ENCODE measurements around the gene ARVCF.

The ARVCF gene

DNA sequence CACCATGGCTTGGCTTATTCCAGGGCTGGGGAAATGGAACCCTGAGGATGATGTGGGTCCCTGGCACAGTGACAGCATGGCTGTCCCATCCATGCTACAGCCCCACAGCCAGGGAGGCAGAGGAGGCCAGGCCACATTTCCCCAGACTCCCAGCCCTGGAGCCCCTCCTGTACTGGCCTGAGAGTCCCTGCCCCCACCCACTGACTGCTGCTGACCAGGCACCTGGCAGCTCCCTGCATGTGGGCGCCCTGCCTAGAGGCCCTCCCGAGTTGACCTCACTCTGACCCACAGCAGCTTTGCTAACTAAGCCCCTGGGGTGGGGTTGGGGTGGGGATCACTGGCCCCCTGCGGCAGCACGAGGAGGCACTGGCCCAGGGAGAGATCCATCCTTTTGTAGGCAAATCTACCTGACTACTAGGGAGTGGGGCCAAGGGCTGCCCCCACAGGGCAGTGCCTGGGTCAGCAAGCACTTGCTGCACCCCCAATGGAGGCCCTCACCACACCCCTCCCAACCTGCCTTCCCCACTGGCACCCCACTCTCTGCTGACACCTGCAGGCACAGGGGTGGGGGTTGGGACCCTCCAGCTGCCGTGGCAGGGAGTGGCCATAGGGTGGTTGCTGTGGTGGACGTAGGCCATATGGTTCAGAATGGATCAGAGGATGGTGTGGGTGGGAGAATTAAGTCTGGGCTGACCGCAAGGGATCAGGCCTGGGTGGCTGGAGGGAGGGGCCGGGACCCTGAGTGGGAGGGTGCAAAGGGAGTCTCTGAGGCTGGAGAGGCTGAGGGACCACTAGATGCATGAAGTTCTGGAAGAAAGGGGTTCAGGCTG is 17.4 kb downstream of the ARVCF start:
- DNase-seq (ENCODE audit: low read depth, low spot score): no peak

DNA sequence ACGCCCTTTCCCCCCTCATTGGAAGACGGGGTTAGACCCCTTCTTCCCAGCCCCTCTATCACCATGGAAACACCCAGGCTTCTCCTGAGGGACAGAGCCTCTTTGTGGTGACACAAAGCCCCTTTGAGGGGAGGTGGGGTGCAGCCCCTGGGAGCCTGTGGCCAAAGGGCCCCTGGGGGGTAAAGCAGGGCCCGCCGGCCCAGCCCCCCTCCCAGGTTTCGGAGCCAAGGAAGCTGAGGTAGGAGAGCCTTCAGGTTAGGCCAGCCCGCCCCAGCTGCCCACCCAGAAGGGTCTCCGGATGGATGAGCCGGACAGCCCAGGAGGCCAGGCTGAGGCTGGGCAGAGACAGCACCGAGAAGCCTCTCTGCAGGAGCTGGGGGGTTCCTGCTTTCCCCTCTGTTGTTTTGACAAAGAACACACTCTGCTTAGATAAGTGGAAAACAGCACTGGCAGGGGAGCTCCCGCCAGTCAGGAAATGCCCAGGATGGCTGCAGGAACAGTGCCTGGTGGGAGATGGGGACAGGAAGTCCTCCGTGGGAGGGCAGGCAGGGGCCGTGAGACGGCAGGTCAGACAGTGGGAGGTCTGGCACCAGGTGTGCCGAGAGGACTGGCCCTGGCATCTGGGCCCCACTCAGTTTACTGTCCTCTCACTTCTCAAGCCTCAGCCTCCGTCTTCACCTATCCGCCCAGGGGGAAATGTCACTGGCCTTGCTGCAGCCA is 18.2 kb downstream of the ARVCF start:
- no peak for DNase-seq (ENCODE audit: low read depth, low spot score)

DNA sequence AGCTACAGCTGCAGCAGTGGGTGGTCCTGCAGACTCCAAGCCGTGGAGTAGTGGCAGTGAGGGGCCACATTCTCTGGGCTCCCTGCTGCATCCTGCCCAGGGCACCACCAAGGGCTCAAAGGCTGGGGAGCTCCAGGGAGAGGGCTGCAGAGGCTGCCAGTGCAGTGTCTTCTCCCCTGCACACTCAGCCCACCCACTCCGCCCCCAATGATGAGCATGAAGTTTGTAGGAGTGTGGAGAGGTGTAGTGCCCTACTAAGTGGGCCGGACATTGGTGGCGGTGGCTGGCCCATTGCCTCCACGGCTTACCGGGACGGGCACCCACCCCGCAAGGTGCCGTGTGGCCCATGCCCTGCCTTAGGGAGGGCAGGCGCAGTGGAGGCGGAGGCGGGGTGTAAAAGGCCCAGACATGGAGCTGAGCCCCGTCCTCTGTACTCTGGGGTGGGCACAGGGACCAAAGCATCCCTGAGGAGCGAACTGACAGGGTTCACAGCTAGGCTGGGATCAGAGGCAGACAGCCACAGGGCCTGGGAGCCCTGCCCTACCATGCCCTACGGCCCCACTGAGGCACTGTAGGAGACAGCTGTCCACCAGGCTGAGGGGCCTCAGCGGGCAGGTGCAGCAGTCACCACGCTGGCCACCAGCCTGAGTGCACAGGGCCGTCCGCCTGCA is 18.9 kb downstream of the ARVCF start:
- no peak for DNase-seq (ENCODE audit: low read depth, low spot score)

DNA sequence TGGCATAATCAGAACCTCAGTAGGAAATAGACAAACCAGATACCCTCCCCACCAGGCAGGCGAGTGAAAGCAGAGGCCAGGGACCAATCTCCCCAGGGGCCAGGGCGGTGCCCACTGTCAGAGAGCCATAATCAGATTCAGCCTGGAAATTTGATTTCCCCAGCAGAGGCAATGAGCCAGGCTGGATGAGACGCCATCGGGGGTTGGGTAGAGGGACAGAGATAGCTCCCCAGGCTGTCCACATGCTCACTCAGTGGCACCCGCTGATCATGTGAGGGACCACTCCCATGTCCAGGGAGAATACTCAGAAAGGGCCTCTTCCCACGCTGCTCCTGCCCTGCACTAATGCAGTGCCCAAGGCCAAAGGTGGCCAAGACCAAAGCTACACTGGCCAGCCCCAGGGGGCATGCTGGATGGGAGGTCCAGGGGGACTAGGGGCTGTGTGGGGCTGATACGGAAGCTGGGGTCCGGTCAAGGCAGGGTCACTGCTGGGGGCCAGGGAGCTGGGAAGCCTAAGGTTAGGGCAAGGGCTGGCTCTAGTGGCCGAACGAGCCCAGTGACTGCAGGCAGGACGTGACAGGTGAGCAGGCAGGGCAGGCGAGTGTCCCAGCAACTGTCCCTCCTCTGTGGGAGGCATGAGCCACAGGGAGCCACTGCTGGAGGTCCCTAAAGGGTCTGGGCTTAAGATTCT is 19.8 kb downstream of the ARVCF start:
- DNase-seq (ENCODE audit: low read depth, low spot score): no peak

DNA sequence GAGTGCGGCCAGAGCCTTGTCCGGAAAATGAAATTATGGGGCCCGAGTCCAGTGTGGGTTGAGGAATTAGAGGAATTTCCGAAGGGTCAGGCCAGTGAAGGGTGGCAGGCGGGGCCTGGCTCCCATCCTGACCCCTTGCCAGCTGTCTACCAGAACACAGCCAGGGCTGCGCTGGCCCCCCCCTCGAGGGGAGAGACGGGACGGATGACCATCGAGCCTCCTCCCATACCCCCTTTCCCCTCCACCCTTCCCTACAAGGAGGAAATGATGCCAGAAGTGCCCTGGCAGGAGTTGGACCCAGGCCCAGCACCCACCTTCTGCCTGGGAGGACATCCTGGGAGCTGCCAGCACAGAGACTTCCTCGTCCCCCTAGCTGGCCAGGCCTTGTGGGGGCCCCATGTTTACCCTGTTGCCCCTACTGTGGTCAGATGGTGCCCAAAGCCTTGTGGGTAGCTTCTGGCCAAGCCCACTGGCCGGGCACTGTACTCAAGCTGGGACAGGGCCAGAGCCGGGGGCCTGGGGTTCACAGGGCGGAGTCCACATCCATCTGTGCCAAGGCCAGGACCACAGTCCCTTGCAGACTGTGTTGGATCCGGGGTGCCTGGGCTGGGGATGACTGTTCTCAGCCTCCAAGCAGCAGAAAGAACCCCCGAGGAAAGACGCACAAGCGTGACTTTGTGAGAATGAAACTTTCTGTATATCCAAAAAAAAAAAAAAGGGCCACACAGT is 20.8 kb downstream of the ARVCF start:
- DNase-seq (ENCODE audit: low read depth, low spot score): no peak

DNA sequence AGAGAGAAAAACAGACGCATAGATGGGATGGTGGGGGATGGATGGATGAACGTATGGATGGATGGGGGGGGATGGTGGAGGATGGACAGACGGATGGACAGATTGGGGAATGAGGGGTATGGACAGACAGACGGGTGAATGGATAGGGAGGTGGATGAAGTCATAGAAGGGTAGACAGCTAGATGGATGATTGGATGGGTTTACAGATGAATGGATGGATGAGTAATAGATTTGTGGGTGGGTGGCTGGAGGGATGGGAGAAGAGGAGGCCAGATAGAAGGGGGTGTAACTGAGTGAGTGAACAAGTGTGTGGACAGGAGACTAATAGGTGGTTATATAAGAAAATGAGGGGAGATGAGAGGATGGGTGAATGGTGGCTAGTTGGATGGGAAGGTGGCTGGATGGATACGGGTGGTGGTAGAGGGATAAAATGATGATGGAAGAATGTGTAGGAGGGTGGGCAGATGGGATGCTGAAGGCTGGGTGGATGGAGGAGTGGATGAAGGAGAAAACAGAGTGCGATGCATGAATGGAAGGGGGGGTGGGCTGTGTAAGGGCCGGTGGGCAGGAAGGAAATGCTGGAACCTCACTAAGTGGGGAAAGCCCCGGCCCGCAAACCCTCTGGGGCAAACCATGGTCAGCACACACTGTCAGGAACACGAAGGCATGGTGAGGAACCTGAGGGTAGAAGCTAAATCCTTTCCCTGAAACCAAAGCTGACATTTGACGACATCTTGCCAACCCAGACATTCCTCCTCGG is 21.6 kb downstream of the ARVCF start:
- DNase-seq (ENCODE audit: low read depth, low spot score): no peak

DNA sequence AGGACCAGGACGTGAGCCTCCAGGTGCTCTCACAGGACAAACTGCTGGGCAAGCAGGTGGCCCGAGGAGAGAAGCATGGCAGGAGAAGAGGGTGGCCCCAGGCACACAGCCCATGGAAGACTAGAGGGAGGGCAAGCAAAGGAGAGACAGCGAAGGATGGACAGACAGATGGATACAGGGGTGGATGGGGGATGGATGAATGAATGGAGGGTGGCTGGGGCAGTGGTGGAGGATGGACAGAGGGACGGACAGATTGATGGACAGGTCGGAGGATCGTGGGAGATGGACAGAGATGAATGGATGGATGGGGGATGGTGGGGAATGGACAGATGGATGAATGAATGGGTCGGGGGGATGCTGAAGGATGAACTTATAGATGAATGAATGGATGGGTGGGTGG is 22.7 kb downstream of the ARVCF start:
- no peak for DNase-seq (ENCODE audit: low read depth, low spot score)

DNA sequence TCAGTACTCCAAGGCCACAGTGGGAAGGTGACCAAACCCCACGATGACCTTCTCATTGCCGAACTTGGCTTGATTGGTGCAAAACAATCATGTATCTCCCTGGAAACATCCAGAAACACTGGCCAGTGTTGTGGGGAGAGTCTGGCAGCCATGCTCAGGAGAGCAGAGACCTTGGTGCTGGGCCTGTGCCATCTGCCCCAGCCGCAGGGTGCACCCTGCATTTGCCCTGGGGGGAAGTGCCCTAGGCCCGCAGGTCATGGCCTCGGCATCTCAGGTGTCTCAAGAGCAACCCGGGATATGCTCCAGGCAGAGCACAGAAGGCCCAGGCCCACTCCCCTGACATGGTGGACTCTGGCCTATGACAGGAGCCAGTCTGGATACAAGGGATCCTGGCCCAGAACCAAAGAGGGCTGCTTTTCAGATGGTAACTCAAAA is 23.7 kb downstream of the ARVCF start:
- DNase-seq (ENCODE audit: low read depth, low spot score): no peak

DNA sequence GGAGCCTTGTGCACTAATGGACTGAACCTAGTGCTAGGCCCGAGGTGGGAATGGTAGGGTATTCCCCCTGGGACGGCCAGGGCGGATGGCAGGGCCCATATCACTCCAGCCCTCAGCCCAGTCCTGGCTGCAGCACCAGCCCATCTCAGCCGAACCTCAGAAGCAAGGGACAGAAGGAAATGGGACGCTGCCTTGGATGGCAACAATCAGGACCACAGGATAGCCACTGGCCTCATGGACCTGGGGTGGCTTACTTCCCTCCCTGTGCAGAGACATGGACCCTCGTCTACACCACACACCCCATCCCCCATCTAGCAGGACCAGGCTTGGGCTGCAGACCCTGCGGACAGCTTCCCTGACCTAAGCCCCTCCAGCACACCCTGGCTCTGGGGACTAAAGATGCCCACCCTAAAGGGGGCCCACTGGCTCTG is 24.1 kb downstream of the ARVCF start:
- DNase-seq (ENCODE audit: low read depth, low spot score): no peak

DNA sequence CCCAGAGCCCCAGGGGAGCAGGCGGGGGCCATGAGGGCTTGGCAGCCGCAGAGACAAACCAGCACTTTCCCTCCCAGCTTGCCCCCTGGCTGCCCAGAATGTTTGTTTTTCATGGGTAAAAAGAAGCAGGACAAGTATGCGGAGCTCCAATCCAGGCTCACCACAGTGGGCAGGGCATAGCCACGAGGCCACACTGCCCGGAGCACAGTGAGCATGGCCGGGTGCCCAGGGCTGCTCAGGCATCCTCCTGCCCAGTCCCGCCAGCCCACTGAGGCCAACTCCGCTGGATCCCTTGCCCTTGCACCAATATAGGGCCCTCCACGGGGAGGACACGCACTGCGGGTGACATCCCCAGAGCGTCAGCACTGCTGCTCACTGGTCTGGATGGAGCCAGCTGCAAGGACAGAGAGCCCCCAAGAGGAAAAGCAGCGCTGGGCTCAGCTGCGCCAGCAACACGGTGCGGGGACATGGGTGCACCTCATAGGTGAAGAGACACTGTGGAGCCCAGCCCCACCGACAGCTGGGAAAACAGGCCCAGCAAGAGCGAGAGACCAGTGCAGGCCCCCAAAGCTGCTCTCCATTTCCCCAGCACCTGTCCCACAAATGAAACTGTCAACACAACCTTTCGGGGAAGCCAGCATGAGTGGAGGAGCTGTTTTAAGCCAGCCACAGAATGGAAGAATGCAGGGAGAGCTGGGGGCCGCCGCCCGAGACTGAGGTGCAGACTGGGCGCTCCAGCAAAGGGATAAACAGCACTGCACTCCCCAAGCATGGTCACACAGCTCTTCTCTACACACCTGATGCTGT is 24.8 kb downstream of the ARVCF start:
- DNase-seq (ENCODE audit: low read depth, low spot score): no peak

DNA sequence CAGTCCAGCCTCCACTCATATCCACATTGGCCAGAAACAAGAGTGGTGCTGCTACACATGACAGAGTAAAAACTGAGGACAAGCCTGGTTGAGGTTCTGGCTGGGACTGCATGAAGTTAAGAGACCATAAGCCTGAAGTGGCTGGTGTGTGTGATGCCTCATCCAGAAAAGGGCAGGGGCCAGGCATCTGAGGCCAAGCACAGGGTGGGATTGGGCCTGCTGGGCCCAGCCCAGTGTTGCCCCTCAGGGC is 25.3 kb downstream of the ARVCF start:
- no peak for DNase-seq (ENCODE audit: low read depth, low spot score)

DNA sequence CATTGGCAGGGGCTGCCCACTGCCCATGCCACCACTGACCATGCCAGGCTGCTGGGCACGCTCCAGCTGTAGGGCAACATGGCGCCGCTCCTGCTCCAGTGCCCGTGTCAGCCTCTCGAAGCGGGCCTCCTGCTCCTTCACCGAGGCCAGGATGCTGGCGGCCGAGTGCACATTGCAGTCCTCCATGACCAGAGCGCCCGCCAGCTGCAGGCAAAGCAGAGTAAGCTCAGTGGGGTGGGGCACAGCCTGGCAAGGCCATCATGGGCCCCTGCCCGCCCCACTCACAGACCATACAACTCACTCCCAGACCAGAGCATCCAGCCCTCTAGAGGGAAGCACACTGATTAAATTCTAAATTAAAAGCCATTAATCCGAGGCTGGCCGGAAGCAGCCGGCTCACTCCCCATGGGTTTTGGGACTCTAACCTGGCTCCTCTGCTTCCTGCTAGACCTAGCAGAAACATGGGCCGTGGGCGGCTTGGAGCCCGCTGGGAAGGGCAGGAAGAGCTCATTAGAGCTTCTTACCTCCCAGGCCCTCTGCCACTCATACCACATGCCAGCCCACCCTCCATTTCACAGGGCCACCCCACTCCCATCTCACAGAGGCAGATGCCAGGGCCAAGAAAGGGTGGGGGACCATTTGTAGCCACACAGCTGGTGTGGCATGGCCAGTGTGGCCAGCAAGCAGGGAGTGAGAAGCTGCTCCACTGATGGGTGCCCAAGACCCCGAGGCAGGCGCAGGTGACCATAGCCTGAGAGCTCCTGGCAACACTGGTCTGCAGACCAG is 25.8 kb downstream of the ARVCF start:
- DNase-seq (ENCODE audit: low read depth, low spot score): no peak

DNA sequence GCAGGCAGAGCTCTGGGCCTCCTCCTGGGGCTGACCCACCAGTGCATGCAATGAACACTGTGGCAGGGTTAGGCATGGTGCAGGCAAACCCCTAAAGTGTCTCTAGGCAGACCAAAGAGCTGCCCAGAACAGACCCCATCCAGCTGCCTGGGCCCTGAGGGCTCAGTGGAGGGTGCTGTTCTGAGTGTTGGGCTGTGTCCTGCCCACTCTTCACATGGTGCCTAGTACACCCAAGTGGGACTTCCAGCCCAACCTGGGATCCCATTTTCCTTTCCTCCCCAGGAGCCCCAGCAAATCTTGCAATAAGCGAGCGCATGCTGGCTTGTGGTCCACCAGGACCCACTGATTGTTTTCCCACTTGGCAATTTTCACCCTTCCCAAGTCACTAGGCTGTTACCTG is 26.4 kb downstream of the ARVCF start:
- DNase-seq (ENCODE audit: low read depth, low spot score): no peak

DNA sequence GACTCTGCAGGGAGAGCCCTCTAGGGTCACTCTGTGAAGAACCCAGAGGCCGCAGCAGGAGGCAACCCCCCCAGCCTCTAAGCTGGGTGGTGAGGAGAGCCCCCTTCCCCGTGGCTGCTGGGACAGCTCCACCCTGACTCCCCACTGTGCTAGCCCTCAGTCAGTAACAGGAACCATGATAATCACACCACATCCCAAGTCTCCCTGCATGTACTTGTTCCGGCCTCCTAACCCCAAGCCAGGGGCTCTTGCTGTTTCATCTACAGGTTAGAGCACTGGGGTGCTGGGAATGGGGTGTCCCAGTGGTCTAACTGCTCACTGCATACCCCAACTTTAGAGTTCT is 26.9 kb downstream of the ARVCF start:
- no peak for DNase-seq (ENCODE audit: low read depth, low spot score)

DNA sequence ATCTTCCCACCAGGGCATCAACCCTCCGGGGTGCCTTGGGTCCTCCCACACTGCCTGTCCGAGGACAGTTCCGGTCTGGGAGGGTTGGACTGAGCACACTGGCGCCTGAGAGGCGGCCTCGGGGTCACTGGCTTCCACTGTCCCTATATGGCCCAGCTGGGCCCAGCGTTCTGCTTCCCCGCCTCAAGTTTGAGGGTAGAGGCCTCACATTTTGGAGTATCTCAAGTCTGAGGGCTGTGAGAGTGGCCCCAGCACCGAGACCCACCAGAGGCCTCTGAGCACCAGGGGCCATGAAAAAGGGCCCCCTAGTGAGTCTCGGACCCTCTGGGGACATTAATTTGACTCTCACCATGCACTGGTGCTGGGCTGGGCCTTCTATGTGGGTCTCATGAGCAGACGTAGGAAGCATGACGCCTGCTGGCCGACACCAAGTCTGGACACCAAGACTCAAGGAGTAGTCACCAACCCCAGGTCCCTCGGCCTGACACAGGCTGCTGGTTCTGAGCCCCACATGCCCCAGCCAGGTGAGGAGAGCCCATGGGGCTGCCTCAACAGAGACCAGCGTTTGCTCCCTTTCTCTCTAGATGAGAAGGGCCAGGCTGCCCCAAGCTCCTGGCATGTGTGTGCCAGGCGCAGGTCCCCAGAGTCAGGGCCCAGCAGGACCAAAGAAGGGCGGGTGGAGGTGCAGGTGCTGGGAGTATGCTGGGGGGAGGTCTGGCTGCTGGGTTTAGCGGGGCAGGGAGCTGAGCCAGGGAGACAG is 27.5 kb downstream of the ARVCF start:
- DNase-seq (ENCODE audit: low read depth, low spot score): no peak

DNA sequence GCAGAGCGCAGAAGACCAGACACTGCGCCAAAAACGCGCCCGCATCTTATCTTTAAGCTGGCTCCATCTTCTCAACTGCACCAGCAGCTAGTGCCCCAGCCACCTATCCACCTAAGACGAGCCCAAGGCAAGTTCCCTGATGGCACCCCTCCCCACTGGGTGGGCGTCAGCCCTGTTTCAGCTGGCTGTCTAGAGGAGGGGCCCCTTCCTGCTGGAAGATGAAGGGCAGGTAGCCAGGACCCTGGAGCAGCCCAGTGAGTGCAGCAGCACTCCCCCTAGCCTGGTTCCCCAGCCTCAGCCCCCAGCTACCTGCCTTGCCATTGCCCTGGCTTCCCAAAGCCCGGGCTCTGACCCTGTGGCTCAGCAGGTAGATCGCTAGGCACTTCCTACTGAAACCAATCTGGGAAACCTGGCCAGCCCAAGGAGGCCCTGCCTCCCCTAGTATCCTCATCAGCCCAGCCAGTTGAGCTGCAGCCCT is 28.3 kb downstream of the ARVCF start:
- no peak for DNase-seq (ENCODE audit: low read depth, low spot score)

DNA sequence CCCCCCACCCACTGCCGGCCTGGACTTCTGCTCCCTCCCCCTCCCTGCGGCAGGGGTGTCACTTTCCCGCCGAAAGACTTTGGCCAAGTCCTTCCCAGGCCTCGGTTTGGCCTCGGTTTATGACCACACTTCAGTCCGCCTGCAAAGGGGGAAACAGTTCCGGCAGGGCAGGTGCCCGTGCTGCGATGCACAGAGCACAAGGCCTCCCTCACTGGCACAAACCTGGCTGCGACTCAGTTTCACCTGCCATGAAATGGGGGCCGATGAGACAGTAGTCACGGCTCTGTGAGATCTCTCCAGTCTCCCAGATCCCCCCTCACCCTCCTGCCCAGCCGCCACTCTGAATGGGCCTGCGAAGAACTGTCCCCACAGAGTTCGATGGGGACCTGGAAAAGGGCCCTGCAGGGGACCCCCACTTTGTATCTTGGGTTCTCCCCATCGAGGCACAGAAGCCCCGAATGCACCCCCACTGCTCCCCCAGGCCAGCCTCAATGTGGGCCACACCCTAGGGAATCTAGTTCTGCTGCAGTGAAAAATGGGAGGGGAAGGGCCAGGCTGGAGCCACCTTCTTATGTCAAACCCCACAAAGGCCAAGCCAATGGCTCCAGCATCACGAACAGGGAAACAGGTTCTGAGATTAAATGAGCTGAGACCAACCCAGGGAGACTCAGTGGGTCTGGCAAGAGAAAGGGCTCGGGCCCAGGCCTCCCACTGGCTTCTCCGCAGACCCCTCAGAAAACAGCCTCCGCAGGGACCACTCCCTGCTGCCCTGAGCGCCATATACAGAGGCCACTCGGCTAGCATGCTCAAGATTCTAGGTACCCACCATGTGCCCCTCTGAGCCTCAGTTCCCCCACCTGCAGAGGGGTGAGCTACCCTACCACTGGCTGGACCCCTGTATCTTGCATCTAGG is 29.0 kb downstream of the ARVCF start:
- no peak for DNase-seq (ENCODE audit: low read depth, low spot score)

All from activated CD4-positive, CD25-positive, alpha-beta regulatory T cell treated with anti-CD3 and anti-CD28 coated beads, Interleukin-2, amount 50 U/mL, for 16 hours (primary cell).